OCI-LY1 (cell line): Measurements from ENCODE around the gene ATP11C.

ENCODE experiments used
- H2AFZ ChIP-seq: fragments of 200-600 bp; sonication (generic), shearing (Covaris generic); 2 replicates; pipeline ENCODE4 v1.6.0; 2014; ENCODE audit warnings: antibody characterized with exemption, mild to moderate bottlenecking, low read length
- H3F3A ChIP-seq: fragments of 200-600 bp; sonication (generic), shearing (Covaris generic); 2 replicates; pipeline ENCODE4 v1.6.0; 2014; ENCODE audit warnings: mild to moderate bottlenecking, antibody characterized with exemption, low read length, moderate library complexity; ENCODE audit not compliant: insufficient read depth
- H3K27ac ChIP-seq: fragments of 200-600 bp; sonication (generic); 2 replicates; pipeline ENCODE4 v1.5.1; 2014; ENCODE audit warnings: low read length, mixed run types, mild to moderate bottlenecking, low read depth; ENCODE audit not compliant: poor library complexity, severe bottlenecking
- H3K27me3 ChIP-seq: fragments of 200-600 bp; sonication (generic); 2 replicates; pipeline ENCODE4 v1.6.0; 2014; ENCODE audit warnings: antibody characterized with exemption, mild to moderate bottlenecking, low read length, moderate library complexity; ENCODE audit not compliant: insufficient read depth
- H3K36me3 ChIP-seq: fragments of 200-600 bp; sonication (generic); 2 replicates; pipeline ENCODE4 v1.6.1; 2014; ENCODE audit warnings: mild to moderate bottlenecking, antibody characterized with exemption, low read length, moderate library complexity, mixed read lengths; ENCODE audit not compliant: insufficient read depth
- H3K4me1 ChIP-seq: fragments of 200-600 bp; sonication (generic); 2 replicates; pipeline ENCODE4 v1.5.1; 2014; ENCODE audit warnings: mild to moderate bottlenecking, low read length, moderate library complexity; ENCODE audit not compliant: insufficient read depth, severe bottlenecking
- H3K4me2 ChIP-seq: fragments of 200-600 bp; sonication (generic), shearing (Covaris generic); 2 replicates; pipeline ENCODE4 v1.6.1; 2014; ENCODE audit warnings: low read length
- H3K4me3 ChIP-seq: fragments of 200-600 bp; sonication (generic); 2 replicates; pipeline ENCODE4 v1.5.1; 2014; ENCODE audit warnings: low read length, low read depth, mild to moderate bottlenecking, mixed read lengths; ENCODE audit not compliant: poor library complexity, severe bottlenecking
- H3K79me2 ChIP-seq: fragments of 200-600 bp; shearing (Covaris generic); 2 replicates; pipeline ENCODE4 v1.6.1; 2016; ENCODE audit warnings: mixed run types, low read length, mixed read lengths; ENCODE audit not compliant: insufficient read depth
- H3K9ac ChIP-seq: fragments of 200-600 bp; sonication (generic), shearing (Covaris generic); 2 replicates; pipeline ENCODE4 v1.6.1; 2014; ENCODE audit warnings: mild to moderate bottlenecking, low read length, mixed read lengths
- H3K9me2 ChIP-seq: fragments of 200-600 bp; sonication (generic), shearing (Covaris generic); 2 replicates; pipeline ENCODE4 v1.6.1; 2014; ENCODE audit warnings: low read depth, mild to moderate bottlenecking, low read length, mixed read lengths
- H3K9me3 ChIP-seq: fragments of 200-600 bp; shearing (Covaris generic); 2 replicates; pipeline ENCODE4 v1.6.1; 2014; ENCODE audit warnings: low read length, mixed read lengths
- H4K20me1 ChIP-seq: fragments of 200-600 bp; sonication (generic), shearing (Covaris generic); 2 replicates; pipeline ENCODE4 v1.6.0; 2016; ENCODE audit warnings: mild to moderate bottlenecking, low read length; ENCODE audit not compliant: insufficient read depth
- EZH2 ChIP-seq: fragments of 200-600 bp; sonication (generic), shearing (Covaris generic); IDR thresholded peaks from 2 replicates; pipeline ENCODE4 v1.8.0; 2017; ENCODE audit warnings: borderline replicate concordance, mixed run types, mild to moderate bottlenecking, antibody characterized with exemption, low read length, moderate library complexity, mixed read lengths
- TF ChIP-seq, protein P1 (sequence below): fragments of 200-600 bp; sonication (generic), shearing (Covaris generic); IDR thresholded peaks from 2 replicates; pipeline ENCODE4 v1.5.1; 2017; ENCODE audit warnings: mild to moderate bottlenecking, antibody characterized with exemption, low read length, moderate library complexity, mixed read lengths

Gene ATP11C

DNA sequence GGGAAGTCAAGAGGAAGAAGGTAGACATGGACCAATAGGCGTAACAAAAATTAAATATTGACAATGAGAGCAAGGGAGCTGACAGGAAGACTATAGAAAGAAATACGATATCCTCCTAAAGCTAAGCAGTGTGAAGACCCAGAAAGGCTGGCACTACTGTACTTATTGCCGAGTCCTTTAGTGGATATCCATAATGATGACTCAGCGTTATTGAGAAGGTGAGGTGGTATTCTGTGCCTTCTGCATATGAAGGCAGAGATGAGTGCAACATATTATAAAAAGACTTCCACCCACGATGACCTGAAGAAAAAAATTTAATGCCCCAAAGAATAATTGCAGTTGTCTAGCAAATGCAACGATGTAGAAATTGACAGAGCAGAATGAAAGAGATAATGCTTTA lies 211.9 kb downstream of the ATP11C start:
- no peak overlapping the region for H3K4me3 ChIP-seq
- no peak overlapping the region for H2AFZ ChIP-seq
- no peaks in the 10 kb centered on the region for H3K36me3 ChIP-seq
- no peaks in the 10 kb centered on the region for H3K9me3 ChIP-seq
- no peaks in the 10 kb centered on the region for H3K4me1 ChIP-seq
- no peaks in the 10 kb centered on the region for H3F3A ChIP-seq
- H4K20me1 ChIP-seq, result no peaks in the 10 kb centered on the region
- H3K27me3 ChIP-seq, result no peaks in the 10 kb centered on the region
- no peaks in the 10 kb centered on the region for H3K9me2 ChIP-seq
- H3K4me2 ChIP-seq, result no peak overlapping the region
- TF ChIP-seq, protein P1, sequence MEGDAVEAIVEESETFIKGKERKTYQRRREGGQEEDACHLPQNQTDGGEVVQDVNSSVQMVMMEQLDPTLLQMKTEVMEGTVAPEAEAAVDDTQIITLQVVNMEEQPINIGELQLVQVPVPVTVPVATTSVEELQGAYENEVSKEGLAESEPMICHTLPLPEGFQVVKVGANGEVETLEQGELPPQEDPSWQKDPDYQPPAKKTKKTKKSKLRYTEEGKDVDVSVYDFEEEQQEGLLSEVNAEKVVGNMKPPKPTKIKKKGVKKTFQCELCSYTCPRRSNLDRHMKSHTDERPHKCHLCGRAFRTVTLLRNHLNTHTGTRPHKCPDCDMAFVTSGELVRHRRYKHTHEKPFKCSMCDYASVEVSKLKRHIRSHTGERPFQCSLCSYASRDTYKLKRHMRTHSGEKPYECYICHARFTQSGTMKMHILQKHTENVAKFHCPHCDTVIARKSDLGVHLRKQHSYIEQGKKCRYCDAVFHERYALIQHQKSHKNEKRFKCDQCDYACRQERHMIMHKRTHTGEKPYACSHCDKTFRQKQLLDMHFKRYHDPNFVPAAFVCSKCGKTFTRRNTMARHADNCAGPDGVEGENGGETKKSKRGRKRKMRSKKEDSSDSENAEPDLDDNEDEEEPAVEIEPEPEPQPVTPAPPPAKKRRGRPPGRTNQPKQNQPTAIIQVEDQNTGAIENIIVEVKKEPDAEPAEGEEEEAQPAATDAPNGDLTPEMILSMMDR, result no peak
- TF ChIP-seq EZH2, result no peak
- no peaks in the 10 kb centered on the region for H3K79me2 ChIP-seq
- H3K9ac ChIP-seq, result no peak overlapping the region
- H3K27ac ChIP-seq, result no peak overlapping the region

DNA sequence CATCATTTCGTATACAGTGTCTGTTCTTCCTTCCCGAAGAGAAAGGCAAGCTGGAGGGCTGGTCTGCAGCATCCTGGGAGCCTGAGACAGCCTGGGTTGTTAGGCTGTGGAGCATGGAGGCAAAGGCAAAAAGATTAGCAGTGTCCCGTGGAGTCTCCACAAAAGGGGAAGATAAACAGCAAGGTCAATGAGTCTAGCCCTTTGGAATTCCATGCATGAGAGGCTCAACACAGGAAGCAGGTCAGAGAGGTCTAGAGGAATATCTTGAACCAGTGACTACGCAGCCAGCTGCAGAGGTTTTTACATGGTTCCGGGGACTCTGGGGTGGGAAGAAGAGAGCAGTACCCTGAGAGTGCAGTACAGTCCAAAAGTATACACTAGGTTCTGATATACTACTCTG lies 212.7 kb downstream of the ATP11C start:
- no peak overlapping the region for H2AFZ ChIP-seq
- TF ChIP-seq, protein P1, result no peak
- no peak for TF ChIP-seq EZH2
- H3K4me2 ChIP-seq, result no peak overlapping the region
- no peaks in the 10 kb centered on the region for H3K36me3 ChIP-seq
- no peaks in the 10 kb centered on the region for H3K9me2 ChIP-seq
- H3K27me3 ChIP-seq, result no peaks in the 10 kb centered on the region
- no peak overlapping the region for H3K27ac ChIP-seq
- no peaks in the 10 kb centered on the region for H3K79me2 ChIP-seq
- H3K9me3 ChIP-seq, result no peaks in the 10 kb centered on the region
- H3K9ac ChIP-seq, result no peak overlapping the region
- no peaks in the 10 kb centered on the region for H3K4me1 ChIP-seq
- H4K20me1 ChIP-seq, result no peaks in the 10 kb centered on the region
- no peaks in the 10 kb centered on the region for H3F3A ChIP-seq
- no peak overlapping the region for H3K4me3 ChIP-seq

- Histone ChIP-seq H3K9me3 (no peaks in the 10 kb centered on the region), H3K9ac (no peak within 1 kb of the TSS), H3K36me3 (no peaks in the 10 kb centered on the region), H3F3A (no peaks in the 10 kb centered on the region), H3K4me3 (no peak within 1 kb of the TSS), H3K9me2 (no peaks in the 10 kb centered on the region), H3K4me1 (no peaks in the 10 kb centered on the region), H4K20me1 (no peaks in the 10 kb centered on the region), H3K27me3 (no peaks in the 10 kb centered on the region), H3K4me2 (no peak within 1 kb of the TSS), H3K27ac (no peak within 1 kb of the TSS), H2AFZ (no peak within 1 kb of the TSS), H3K79me2 (no peaks in the 10 kb centered on the region)
- TF ChIP-seq EZH2, result no peak
- TF ChIP-seq, protein P1, result no peak
These were observed 224.8 kb downstream of the ATP11C start, which contains the start of gene MCF2 for GRCh38 chrX:139708067-139708466. TSS of gene MCF2 (minus strand) at chrX:139708167. CDS start at chrX:139651744, 56,423 bp downstream.
